A204.1 (cell line): ENCODE results near the gene C2orf80.
"Not testable (repeated sequence)": the region's sequence is repeated elsewhere in the genome, so short reads cannot be mapped to it uniquely, and the experiment has no call there.

Source experiments
- FAIRE-seq: peaks from 2 replicates; lab custom pipeline; 2012; peaks lifted over from hg19 to GRCh38; lab: Jason Lieb, UNC

Gene C2orf80

DNA sequence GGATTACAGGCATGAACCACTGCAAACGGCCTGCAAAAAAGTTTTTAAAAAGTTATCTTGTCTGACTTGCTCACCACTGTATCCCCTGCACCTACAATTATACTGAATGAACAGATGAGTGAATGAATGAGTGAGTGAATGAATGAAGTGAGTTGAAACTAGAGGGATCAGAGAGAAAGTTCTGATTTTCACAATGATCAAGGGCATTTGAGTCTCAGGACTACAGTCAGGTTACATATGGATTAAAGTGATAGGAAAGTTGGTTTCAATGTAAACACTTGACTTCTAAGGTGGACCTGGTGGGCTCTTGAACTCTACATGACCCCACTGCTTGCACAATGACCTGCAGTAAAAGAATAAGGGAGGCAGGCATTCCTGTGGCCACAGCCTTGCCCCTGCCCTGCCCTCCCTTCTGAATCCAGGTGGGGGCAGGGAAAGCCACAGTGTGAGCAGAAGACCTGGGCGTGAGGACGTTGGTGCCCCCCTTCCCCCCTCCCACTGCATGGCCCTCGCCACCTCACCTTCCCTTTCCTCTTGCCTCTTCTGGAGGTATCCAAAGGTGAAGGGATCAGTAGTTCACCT, 10.7 kb downstream of the C2orf80 start:
- FAIRE-seq = no peak

- no peak for FAIRE-seq
Observed at GRCh38 chr2:208175840-208176153, 14.0 kb downstream of the C2orf80 start.

DNA sequence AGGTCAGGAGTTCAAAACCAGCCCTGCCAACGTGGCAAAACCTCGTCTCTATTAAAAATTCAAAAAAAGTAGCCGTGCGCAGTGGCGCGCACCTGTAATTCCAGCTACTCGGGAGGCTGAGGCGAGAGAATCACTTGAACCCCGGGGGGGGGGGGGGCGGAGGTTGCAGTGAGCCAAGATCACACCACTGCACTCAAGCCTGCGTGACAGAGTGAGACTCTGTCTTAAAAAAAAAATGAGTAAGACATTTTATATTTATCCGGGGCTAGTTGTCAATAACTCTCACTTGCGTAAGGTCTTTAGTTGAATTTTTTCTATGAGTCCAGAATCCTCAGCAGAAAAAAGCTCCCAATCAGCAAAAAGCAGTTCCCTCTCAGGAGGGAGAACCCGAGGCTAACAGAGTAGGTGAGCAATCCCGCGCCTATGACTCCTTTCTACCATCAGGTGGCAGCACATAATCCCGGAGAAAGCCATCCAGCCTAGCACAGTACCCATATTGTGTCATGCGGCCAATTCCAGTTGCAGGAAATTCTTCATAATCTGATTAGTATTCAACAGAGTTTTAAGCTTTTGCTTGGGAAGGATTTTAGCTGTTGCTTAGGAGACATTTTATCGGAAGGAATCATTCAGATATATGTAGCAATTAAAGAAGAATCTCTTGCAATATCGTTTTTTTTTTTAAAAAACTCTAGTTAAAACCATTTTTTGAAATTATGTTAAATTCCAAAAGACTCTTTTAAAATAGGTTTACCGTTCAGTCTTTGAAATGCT, 14.6 kb downstream of the C2orf80 start:
- peak; percentile 91 for FAIRE-seq

GRCh38 chr2:208174144-208174543, 15.7 kb downstream of the C2orf80 start:
- no peak for FAIRE-seq

GRCh38 chr2:208172125-208172524, 17.7 kb downstream of the C2orf80 start:
- no peak for FAIRE-seq

GRCh38 chr2:208164951-208165755, 24.7 kb downstream of the C2orf80 start:
- FAIRE-seq = no peak

DNA sequence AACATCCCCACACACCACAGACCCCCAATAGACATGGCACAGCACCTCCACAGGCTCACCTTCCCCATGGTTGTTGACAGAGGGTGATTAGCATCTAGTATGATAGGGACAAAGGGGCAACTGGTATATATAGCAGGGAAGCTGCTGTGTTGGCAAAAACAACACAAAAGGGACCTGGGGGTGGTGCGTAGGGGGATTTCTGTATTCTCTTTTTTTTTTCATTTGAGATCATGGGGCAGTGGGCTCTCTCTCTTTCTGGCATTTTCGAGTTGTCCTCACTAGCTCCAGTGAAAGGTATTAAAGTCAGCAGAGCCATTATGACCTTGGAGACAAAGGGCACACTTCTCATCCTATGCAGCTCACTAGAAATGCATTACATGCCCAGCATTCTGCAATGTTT, 26.3 kb downstream of the C2orf80 start, which contains the start of gene CRYGA:
CRYGA (minus strand) TSS at position 101 of the 400 bp plus-strand sequence; CDS start at position 68, 33 bp downstream.
- FAIRE-seq = no peak

GRCh38 chr2:208156439-208156838, 33.4 kb downstream of the C2orf80 start:
- FAIRE-seq = no peak

GRCh38 chr2:208153156-208153555, 36.7 kb downstream of the C2orf80 start:
- no peak for FAIRE-seq

GRCh38 chr2:208150956-208151355, 38.9 kb downstream of the C2orf80 start:
- no peak for FAIRE-seq

GRCh38 chr2:208150094-208150493, 39.7 kb downstream of the C2orf80 start:
- no peak for FAIRE-seq

GRCh38 chr2:208148803-208149202, 41.0 kb downstream of the C2orf80 start:
- no peak for FAIRE-seq

- FAIRE-seq = no peak
Observed at GRCh38 chr2:208147759-208148158, 42.1 kb downstream of the C2orf80 start.

GRCh38 chr2:208147008-208147407, 42.8 kb downstream of the C2orf80 start:
- no peak for FAIRE-seq

GRCh38 chr2:208146006-208146405, 43.8 kb downstream of the C2orf80 start, which contains the start of gene CRYGB:
Gene CRYGB, minus strand, starts transcription at chr2:208146158. Its CDS starts 38 bp downstream, at chr2:208146120.
- FAIRE-seq = no peak

DNA sequence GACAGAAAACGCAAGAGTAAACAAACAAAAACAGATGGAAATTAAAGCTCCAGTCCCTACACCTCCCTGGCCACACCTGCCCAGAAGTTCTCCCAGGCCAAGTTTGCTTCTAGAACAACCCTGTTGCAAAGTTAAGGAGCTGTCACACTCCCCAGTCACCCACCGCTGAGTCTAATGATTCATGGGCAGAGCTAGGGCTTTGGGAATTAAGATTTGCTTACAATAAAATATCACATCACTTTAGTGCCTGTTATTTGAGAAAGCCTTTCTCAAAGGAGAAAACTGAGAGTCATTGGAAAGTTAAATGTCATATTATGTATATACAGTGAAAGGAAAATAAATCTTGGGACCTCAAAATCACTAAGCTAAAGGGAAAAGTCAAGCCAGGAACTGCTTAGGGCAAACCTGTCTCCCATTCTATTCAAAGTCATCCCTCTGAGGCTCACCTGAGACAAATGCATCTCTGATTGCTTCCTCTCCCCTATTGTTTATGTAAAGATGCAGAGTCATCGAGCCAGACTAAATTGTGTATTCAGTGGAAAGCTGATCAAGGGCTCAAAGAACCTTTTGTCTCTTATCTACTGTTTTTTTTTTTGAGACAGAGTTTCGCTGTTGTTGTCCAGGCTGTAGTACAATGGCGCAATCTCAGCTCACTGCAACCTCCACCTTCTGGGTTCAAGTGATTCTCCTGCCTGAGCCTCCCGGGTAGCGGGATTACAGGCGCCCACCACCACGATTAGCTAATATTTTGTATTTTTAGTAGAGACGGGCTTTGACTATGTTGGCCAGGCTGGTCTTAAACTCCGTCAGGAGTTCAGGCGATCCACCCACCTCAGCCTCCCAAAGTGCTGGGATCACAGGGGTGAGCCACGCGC, 46.7 kb downstream of the C2orf80 start:
- FAIRE-seq = no peak

GRCh38 chr2:208142240-208142924, 47.4 kb downstream of the C2orf80 start:
- no peak for FAIRE-seq

- no peak for FAIRE-seq
Observed at GRCh38 chr2:208139447-208139846, 50.4 kb downstream of the C2orf80 start.

DNA sequence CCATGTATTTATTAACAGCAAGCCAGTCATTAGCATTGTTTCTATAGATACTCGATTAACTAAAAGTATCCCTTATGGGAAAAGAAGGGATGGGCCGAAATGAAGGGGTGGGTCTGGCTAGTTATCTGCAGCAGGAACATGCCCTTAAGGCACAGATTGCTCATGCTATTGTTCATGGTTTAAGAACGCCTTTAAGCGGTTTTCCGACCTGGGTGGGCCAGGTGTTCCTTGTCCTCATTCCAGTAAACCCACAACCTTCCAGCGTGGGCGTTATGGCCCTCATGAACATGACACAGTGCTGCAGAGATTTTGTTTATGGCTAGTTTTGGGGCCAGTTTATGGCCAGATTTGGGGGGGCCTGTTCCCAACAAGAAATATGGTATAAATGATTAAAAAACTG, 51.5 kb downstream of the C2orf80 start:
- FAIRE-seq = not testable (repeated sequence)

GRCh38 chr2:208136716-208137094, 53.1 kb downstream of the C2orf80 start:
- no peak for FAIRE-seq
